Measurements from ENCODE around the gene PTPRN2.

DNA sequence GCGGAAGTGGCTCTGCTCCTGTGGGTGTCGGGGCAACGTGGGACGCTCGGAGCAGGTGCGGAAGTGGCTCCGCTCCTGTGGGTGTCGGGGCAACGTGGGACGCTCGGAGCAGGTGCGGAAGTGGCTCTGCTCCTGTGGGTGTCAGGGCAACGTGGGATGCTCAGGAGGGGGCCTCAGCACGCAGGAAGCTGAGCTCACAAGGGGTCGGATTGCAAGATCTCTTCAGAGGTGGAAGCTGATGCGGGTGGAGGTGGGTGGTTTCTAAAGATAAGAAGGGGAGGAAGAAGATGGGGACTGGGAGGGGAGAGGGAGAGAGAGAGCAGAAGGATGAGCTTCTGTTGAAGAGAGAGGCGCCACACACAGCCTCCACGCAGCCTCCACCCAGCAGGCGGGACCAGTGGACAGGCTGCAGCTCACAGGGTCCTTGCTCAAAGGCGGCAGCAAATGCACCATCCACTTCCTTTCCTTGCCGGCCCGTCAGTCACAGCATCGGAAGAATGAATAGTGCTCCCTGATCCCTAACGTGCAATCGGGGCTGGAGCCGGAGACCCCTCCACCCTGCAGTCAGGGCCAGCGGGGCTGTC lies 78.7 kb downstream of the PTPRN2 start:
- TF ChIP-seq, protein P1, sequence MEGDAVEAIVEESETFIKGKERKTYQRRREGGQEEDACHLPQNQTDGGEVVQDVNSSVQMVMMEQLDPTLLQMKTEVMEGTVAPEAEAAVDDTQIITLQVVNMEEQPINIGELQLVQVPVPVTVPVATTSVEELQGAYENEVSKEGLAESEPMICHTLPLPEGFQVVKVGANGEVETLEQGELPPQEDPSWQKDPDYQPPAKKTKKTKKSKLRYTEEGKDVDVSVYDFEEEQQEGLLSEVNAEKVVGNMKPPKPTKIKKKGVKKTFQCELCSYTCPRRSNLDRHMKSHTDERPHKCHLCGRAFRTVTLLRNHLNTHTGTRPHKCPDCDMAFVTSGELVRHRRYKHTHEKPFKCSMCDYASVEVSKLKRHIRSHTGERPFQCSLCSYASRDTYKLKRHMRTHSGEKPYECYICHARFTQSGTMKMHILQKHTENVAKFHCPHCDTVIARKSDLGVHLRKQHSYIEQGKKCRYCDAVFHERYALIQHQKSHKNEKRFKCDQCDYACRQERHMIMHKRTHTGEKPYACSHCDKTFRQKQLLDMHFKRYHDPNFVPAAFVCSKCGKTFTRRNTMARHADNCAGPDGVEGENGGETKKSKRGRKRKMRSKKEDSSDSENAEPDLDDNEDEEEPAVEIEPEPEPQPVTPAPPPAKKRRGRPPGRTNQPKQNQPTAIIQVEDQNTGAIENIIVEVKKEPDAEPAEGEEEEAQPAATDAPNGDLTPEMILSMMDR (conservative IDR thresholded peaks at IDR 0.05; ENCODE audit: low read depth, low read length): no peak
- no peak for TF ChIP-seq EZH2 (IDR thresholded peaks at IDR 0.05; ENCODE audit: borderline replicate concordance, low read depth, low read length, poor library complexity, severe bottlenecking)

Measured in A673 (cell line).